Testis (tissue), 3 donors: ENCODE measurements around the gene PUSL1. TPM values are rescaled to one million over a fixed set of nuclear protein-coding genes. Genes with fewer than 3 reads are reported as not detected.

ENCODE experiments used
- DNase-seq: peaks from one replicate; pipeline ENCODE4 v3.0.0-alpha.2; 2019
- H3K27ac ChIP-seq, 2 donors: fragments of 200-600 bp; sonication (generic); one replicate each; pipeline ENCODE4 v1.5.1; 2019
- H3K27me3 ChIP-seq: fragments of 200-600 bp; sonication (generic); one replicate; pipeline ENCODE4 v1.5.1; 2019
- H3K36me3 ChIP-seq: fragments of 200-600 bp; sonication (generic); one replicate; pipeline ENCODE4 v1.5.1; 2017; ENCODE audit warnings: low read depth; ENCODE audit errors: missing control alignments
- H3K4me1 ChIP-seq: fragments of 200-600 bp; sonication (generic); one replicate; pipeline ENCODE4 v1.5.1; 2019
- H3K4me3 ChIP-seq, 2 donors: fragments of 200-600 bp; sonication (generic); one replicate each; pipeline ENCODE4 v1.5.1; 2017 to 2019
- H3K9me3 ChIP-seq: fragments of 200-600 bp; sonication (generic); one replicate; pipeline ENCODE4 v1.5.1; 2017
- CTCF ChIP-seq, 3 experiments: fragments of 450-650 bp in 2 of 3; fragments of 200-600 bp in 1 of 3; sonication (generic) in 1 of 3; IDR thresholded peaks; one replicate each; pipeline ENCODE4 v1.5.1; 2016 to 2019; ENCODE audit warnings: antibody characterized with exemption in 3 of 3, mild to moderate bottlenecking in 2 of 3, moderate library complexity in 1 of 3
- POLR2A ChIP-seq: fragments of 450-650 bp; IDR thresholded peaks from one replicate; pipeline ENCODE4 v1.6.1; 2017; ENCODE audit warnings: antibody characterized with exemption, mild to moderate bottlenecking, moderate library complexity
- WGBS, 2 donors: methylation state at CpG; one replicate each; pipeline ENCODE4 v1.1.5; 2018; 5-methylcytosine and 5-hydroxymethylcytosine counted together
- intact Hi-C: fragments of 100-400 bp; cut with DNase I; formaldehyde crosslinking; loops from one replicate; pipeline ENCODE4 v1.15.1; 2023; ENCODE audit warnings: low total_unique reads
- polyA plus RNA-seq: library from polyadenylated mRNA; stranded (reverse); fragments of 350-450 nt; fragmentation: Illumina TruSeq; extraction: RNeasy Lipid Tissue Mini Kit (QIAGEN cat#74804); gene quantifications from one replicate; pipeline ENCODE4 v1.2.3, GENCODE V29; 2014; ENCODE audit warnings: low read depth, low replicate concordance; ENCODE audit not compliant: insufficient read depth
- total RNA-seq, 2 donors: library from RNA; depleted of rRNA; stranded (reverse); fragments of >200 nt; gene quantifications; one replicate each; pipeline ENCODE4 v1.2.3, GENCODE V29; 2016

The PUSL1 gene
- total and polyA plus RNA-seq, 3 donors from 2014 or later: 12.4 to 39.0 (median 35.4) TPM

GRCh38 chr1:1294250-1294890 is 14.0 kb upstream of the PUSL1 start:
- DNase-seq: no peak
- Histone ChIP-seq H3K27me3 (no peaks in the 10 kb centered on the region), H3K4me3 (peak overlapping the region; percentile 24 to 38), H3K4me1 (peaks cover 11% of the 10 kb centered on the region), H3K36me3 (no peaks in the 10 kb centered on the region), H3K9me3 (no peaks in the 10 kb centered on the region), H3K27ac (no peak overlapping the region)
- whole genome bisulfite sequencing, 2 donors: 65 to 87% methylated on average over 21 to 46 of the region's 58 CpGs
- intact Hi-C loops: no loop called here
- TF ChIP-seq CTCF (IDR thresholded peaks at IDR 0.05): no peak

GRCh38 chr1:1295154-1295923 is 13.1 kb upstream of the PUSL1 start:
- H3K27ac ChIP-seq: no peak overlapping the region
- H3K9me3 ChIP-seq: no peaks in the 10 kb centered on the region
- no peak for DNase-seq
- 80 to 92% methylated on average over 2 to 35 of the region's 35 CpGs for WGBS, 2 donors
- intact Hi-C loops: no loop called here
- no peaks in the 10 kb centered on the region for H3K27me3 ChIP-seq
- no peak overlapping the region for H3K4me3 ChIP-seq
- no peak for TF ChIP-seq CTCF (IDR thresholded peaks at IDR 0.05)
- TF ChIP-seq POLR2A: no peak
- no peaks in the 10 kb centered on the region for H3K36me3 ChIP-seq
- H3K4me1 ChIP-seq: peaks cover 11% of the 10 kb centered on the region

GRCh38 chr1:1296070-1297061 is 12.0 kb upstream of the PUSL1 start:
- no peak overlapping the region for H3K4me3 ChIP-seq
- 88 to 92% methylated on average over 11 to 62 of the region's 62 CpGs for WGBS, 2 donors
- no peak for DNase-seq
- peaks cover 2% of the 10 kb centered on the region for H3K4me1 ChIP-seq
- TF ChIP-seq CTCF (IDR thresholded peaks at IDR 0.05): no peak
- no peak for TF ChIP-seq POLR2A
- intact Hi-C loops: no loop called here
- no peaks in the 10 kb centered on the region for H3K27me3 ChIP-seq
- no peaks in the 10 kb centered on the region for H3K36me3 ChIP-seq
- no peaks in the 10 kb centered on the region for H3K9me3 ChIP-seq
- H3K27ac ChIP-seq: no peak overlapping the region

GRCh38 chr1:1297802-1298424 is 10.5 kb upstream of the PUSL1 start:
- Histone ChIP-seq H3K4me1 (no peaks in the 10 kb centered on the region), H3K27ac (no peak overlapping the region), H3K27me3 (no peaks in the 10 kb centered on the region), H3K9me3 (no peaks in the 10 kb centered on the region), H3K4me3 (no peak overlapping the region), H3K36me3 (no peaks in the 10 kb centered on the region)
- intact Hi-C loops: no loop called here
- no peak for DNase-seq
- TF ChIP-seq CTCF (IDR thresholded peaks at IDR 0.05) (no peak), POLR2A (no peak)
- WGBS, 2 donors: 93 to 95% methylated on average over 5 to 27 of the region's 31 CpGs
